Right cardiac atrium (tissue), 5 donors: ENCODE results near the gene TCTN1. TPM values are rescaled to one million over a fixed set of nuclear protein-coding genes. Genes with fewer than 3 reads are reported as not detected.
"Not testable (repeated sequence)": the region's sequence is repeated elsewhere in the genome, so short reads cannot be mapped to it uniquely, and the experiment has no call there.

Experiments used
- ATAC-seq, 2 donors: fragments of 200-7000 bp; cut with Tn5 transposase; one replicate each; pipeline versions ENCODE4 v1.8.0 to v1.9.1; 2020; ENCODE audit warnings: moderate library complexity in 2 of 2, mild to moderate bottlenecking in 1 of 2
- DNase-seq, 3 donors: peaks; one replicate each; pipeline ENCODE4 v3.0.0-alpha.2; 2020
- H3K27ac ChIP-seq: one replicate; pipeline ENCODE4 v1.5.1; 2013; ENCODE audit warnings: mild to moderate bottlenecking, low read length, control low read depth, moderate library complexity
- H3K27me3 ChIP-seq: one replicate; pipeline ENCODE4 v1.6.1; 2013; ENCODE audit not compliant: control insufficient read depth, insufficient read depth
- H3K4me1 ChIP-seq: one replicate; pipeline ENCODE4 v1.6.1; 2013; ENCODE audit warnings: low read length; ENCODE audit not compliant: control insufficient read depth, insufficient read depth
- H3K4me3 ChIP-seq: one replicate; pipeline ENCODE4 v1.5.1; 2013; ENCODE audit warnings: low read length, control low read depth
- H3K9me3 ChIP-seq: one replicate; pipeline ENCODE4 v1.6.1; 2013; ENCODE audit warnings: low read length; ENCODE audit not compliant: control insufficient read depth
- WGBS: extraction: QIAGEN DNeasy Blood & Tissue Kit; methylation state at CpG from one replicate; pipeline ENCODE4 v1.1.7; 2013; 5-methylcytosine and 5-hydroxymethylcytosine counted together
- intact Hi-C, 4 donors: fragments of 100-400 bp; cut with DNase I; formaldehyde crosslinking; loops; one replicate each; pipeline versions ENCODE4 v1.11.0 to v1.14.0; 2022 to 2023
- long read RNA-seq, 4 donors: library from polyadenylated mRNA; unstranded; transcript quantifications; one replicate each; pipeline ENCODE4 v2.0.0, GENCODE V29; 2020 to 2021
- polyA plus RNA-seq: library from polyadenylated mRNA; stranded (reverse); fragments of 200-250 nt; gene quantifications from one replicate; pipeline ENCODE4 v1.2.3, GENCODE V29; 2013
- total RNA-seq, 4 donors: library from RNA; stranded (reverse); fragmentation: NEBNext Ultra II Directional; extraction: Animal tissue kit (Norgen Biotek cat#: 25700); gene quantifications; one replicate each; pipeline ENCODE4 v1.2.1, GENCODE V29; 2021
- donor health status: healthy with polysubstance abuse.
- donor health status: DM: no; HTN: yes; CAD: no.
- donor health status: DM: no; HTN: no; CAD: no.
- donor health status: DM: no; HTN: yes; CAD: no; lungs with severe emphysema.
- donor health status: DM: yes; HTN: yes; CAD: no.

Gene TCTN1
- 10 to 100 TPM; 37.0 to 47.0 (median 42.4) TPM for total RNA-seq
- polyA plus RNA-seq: 33.7 TPM
- long read RNA-seq, donor 1, transcript TCTN1-223 (4 exons, 2,149 nt): minor isoform, 11 of 53 reads
- long read RNA-seq, donor 1, transcript TCTN1-225 (15 exons, 2,309 nt): major isoform, 18 of 53 reads
- long read RNA-seq, donor 1, partial matches to known transcripts: 3 of 53 reads
- long read RNA-seq, donor 1, other reads (novel, unspliced or antisense): 18 of 53 reads
- long read RNA-seq, donor 2, full-length matches to known transcripts: 13 of 19 reads
- long read RNA-seq, donor 2, partial matches to known transcripts: 1 of 19 reads
- long read RNA-seq, donor 2, other reads (novel, unspliced or antisense): 5 of 19 reads
- long read RNA-seq, donor 3, transcript TCTN1-219 (3 exons, 926 nt): minor isoform, 6 of 140 reads
- long read RNA-seq, donor 3, transcript TCTN1-223 (4 exons, 2,149 nt): minor isoform, 23 of 140 reads
- long read RNA-seq, donor 3, transcript TCTN1-225 (15 exons, 2,309 nt): major isoform, 33 of 140 reads
- long read RNA-seq, donor 3, partial matches to known transcripts: 14 of 140 reads
- long read RNA-seq, donor 3, other reads (novel, unspliced or antisense): 50 of 140 reads
- long read RNA-seq, donor 4, partial matches to known transcripts: 1 of 22 reads
- long read RNA-seq, donor 4, other reads (novel, unspliced or antisense): 10 of 22 reads

- intact Hi-C loops: no loop called here
- no peaks in the 10 kb centered on the region for H3K4me1 ChIP-seq
- peak; percentile 98 to 99 (median 99) for DNase-seq
- WGBS: 2% methylated on average over 60 of the region's 60 CpGs
- peak within 1 kb of the TSS; percentile 49 for H3K4me3 ChIP-seq
- H3K9me3 ChIP-seq: no peaks in the 10 kb centered on the region
- peak within 1 kb of the TSS; percentile 15 for H3K27ac ChIP-seq
- ATAC-seq: peak; percentile 100
- H3K27me3 ChIP-seq: no peaks in the 10 kb centered on the region
Observed at GRCh38 chr12:110613771-110614684, at the start of gene TCTN1. Gene TCTN1, plus strand, starts transcription at chr12:110614129. Its CDS starts 54 bp downstream, at chr12:110614183.

- no peak overlapping the region for H3K4me3 ChIP-seq
- peak; percentile 18 to 51 for ATAC-seq
- H3K4me1 ChIP-seq: peaks cover 12% of the 10 kb centered on the region
- 69% methylated on average over 8 of the region's 8 CpGs for WGBS
- DNase-seq: no peak
- intact Hi-C loops: no loop called here
- H3K27ac ChIP-seq: no peak overlapping the region
- H3K9me3 ChIP-seq: no peaks in the 10 kb centered on the region
- no peaks in the 10 kb centered on the region for H3K27me3 ChIP-seq
Observed at GRCh38 chr12:110564471-110564991, 49.4 kb upstream of the TCTN1 start.

GRCh38 chr12:110565894-110566871 is 47.7 kb upstream of the TCTN1 start:
- ATAC-seq (no peak), DNase-seq (no peak)
- WGBS: 81% methylated on average over 8 of the region's 8 CpGs
- no peaks in the 10 kb centered on the region for H3K27me3 ChIP-seq
- no peak overlapping the region for H3K4me3 ChIP-seq
- intact Hi-C loops: no loop called here
- no peaks in the 10 kb centered on the region for H3K9me3 ChIP-seq
- peaks cover 11% of the 10 kb centered on the region for H3K4me1 ChIP-seq
- H3K27ac ChIP-seq: peak overlapping the region; percentile 36

- peak overlapping the region; percentile 29 for H3K27ac ChIP-seq
- H3K9me3 ChIP-seq: no peaks in the 10 kb centered on the region
- WGBS: 94% methylated on average over 5 of the region's 5 CpGs
- H3K4me3 ChIP-seq: no peak overlapping the region
- peaks cover 7% of the 10 kb centered on the region for H3K4me1 ChIP-seq
- no peak for DNase-seq
- no peak for ATAC-seq
- intact Hi-C loops: no loop called here
- H3K27me3 ChIP-seq: no peaks in the 10 kb centered on the region
Observed at GRCh38 chr12:110566993-110567392, 46.9 kb upstream of the TCTN1 start.

GRCh38 chr12:110568752-110569151 is 45.2 kb upstream of the TCTN1 start:
- intact Hi-C loops: no loop called here
- Histone ChIP-seq H3K9me3 (no peaks in the 10 kb centered on the region), H3K4me1 (peaks cover 7% of the 10 kb centered on the region), H3K4me3 (no peak overlapping the region), H3K27ac (no peak overlapping the region), H3K27me3 (no peaks in the 10 kb centered on the region)
- DNase-seq (no peak), ATAC-seq (no peak)
- WGBS: 99% methylated on average over 6 of the region's 6 CpGs

- DNase-seq, H3K4me3 ChIP-seq, H3K9me3 ChIP-seq, ATAC-seq, H3K27ac ChIP-seq, H3K27me3 ChIP-seq, intact Hi-C loops, H3K4me1 ChIP-seq: not testable (repeated sequence)
- no CpG with 5 or more reads among the region's 2 CpGs for WGBS
Observed at GRCh38 chr12:110569838-110570237, 44.1 kb upstream of the TCTN1 start.

- ATAC-seq, intact Hi-C loops, DNase-seq, H3K4me1 ChIP-seq, H3K27me3 ChIP-seq, H3K27ac ChIP-seq, H3K4me3 ChIP-seq, H3K9me3 ChIP-seq: not testable (repeated sequence)
- WGBS: 95% methylated on average over 16 of the region's 16 CpGs
Observed at GRCh38 chr12:110570798-110571197, 43.1 kb upstream of the TCTN1 start.

GRCh38 chr12:110574044-110574443 is 39.9 kb upstream of the TCTN1 start:
- no peaks in the 10 kb centered on the region for H3K9me3 ChIP-seq
- peaks cover 3% of the 10 kb centered on the region for H3K4me1 ChIP-seq
- no peaks in the 10 kb centered on the region for H3K27me3 ChIP-seq
- H3K27ac ChIP-seq: no peak overlapping the region
- intact Hi-C loops: no loop called here
- WGBS: 64% methylated on average over 1 of the region's 1 CpG
- ATAC-seq (no peak), DNase-seq (no peak)
- H3K4me3 ChIP-seq: no peak overlapping the region

GRCh38 chr12:110574717-110575230 is 39.2 kb upstream of the TCTN1 start:
- H3K27me3 ChIP-seq, H3K27ac ChIP-seq, H3K4me1 ChIP-seq, DNase-seq, H3K9me3 ChIP-seq, intact Hi-C loops, H3K4me3 ChIP-seq, ATAC-seq: not testable (repeated sequence)
- 95% methylated on average over 10 of the region's 10 CpGs for WGBS
